HG02759 (cell line): ENCODE results near the gene ARHGEF19.

Experiments used
- ATAC-seq: cut with Tn5 transposase; IDR thresholded peaks from one replicate; pipeline ENCODE4 v1.9.1; 2021; ENCODE audit warnings: mild to moderate bottlenecking, moderate library complexity; ENCODE audit not compliant: unreplicated experiment

The ARHGEF19 gene

GRCh38 chr1:16151196-16151994 is 61.1 kb downstream of the ARHGEF19 start:
- no peak for ATAC-seq

DNA sequence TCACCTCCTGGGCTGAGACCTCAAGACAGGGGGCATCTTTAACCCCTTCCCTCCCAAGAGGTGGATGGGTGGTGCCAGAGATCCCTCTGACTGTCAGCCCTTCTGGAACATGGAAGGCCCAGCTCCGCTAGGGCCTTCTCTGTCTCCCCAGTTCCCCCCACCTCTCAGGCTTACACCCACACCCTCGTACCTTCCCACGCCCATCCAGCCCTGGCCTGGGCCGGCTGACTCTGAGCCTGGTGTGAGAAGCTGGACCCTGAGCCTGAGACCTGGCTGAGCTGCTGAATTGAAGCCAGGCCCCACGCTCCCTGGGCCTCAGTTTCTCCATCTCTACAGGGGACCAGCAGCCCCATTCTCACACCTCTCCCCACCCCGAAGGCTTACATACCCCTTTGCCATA is 61.9 kb downstream of the ARHGEF19 start:
- ATAC-seq: no peak

- ATAC-seq: no peak
These were observed 62.6 kb downstream of the ARHGEF19 start for GRCh38 chr1:16149702-16150488.

DNA sequence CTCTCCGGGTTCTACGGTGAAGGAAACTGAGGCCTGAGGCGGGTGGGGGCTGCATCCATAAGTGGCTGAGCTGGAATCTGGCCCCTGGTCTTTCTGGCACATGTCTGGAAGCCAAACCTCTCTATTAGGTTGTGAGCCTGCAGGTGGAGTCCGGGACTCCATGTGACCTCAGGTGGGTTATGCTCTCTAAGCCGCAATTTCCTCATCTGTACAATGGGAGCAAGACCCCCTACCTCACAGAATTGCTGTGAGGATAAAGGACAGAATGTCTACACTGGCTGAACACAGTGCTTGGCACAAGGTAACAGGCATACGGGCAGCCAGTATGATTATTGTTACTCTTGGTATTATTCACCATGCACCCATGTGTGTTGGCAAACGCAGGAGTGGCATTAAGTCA is 63.3 kb downstream of the ARHGEF19 start:
- no peak for ATAC-seq

DNA sequence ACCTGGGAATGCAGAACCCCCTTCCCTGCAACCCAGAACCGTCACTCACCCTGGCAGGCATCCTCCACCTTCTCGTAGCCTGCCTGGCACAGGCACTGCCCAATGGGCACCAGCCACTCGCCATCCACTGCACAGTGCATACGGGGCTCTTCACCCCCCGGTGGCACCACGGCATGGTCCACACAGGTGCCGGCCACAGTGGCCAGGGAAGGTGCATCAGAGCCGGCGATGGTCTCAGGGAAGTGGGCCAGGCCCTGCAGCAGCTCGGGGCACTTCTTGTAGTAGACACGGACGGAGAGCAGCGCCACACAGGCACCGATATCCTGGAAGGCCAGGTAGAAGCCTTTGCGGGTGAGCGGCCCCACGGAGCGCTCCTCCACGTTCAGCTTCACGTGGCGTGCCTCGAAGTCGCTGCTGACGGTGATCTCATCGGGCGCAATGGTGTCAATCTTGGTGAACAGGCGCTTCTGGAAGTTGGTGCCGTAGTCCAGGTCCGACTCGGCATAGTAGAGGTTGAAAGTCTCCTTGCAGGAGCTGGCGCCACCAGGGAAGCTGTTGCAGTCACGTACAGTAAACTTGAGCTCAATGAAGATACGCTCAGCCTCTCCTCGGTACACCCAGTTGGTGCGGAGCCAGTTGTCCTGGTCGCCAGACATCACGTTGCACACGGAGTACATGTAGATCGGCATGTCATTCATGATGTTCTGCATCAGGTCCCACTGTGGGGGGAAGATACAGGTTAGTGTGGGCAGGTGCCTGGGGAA is 63.9 kb downstream of the ARHGEF19 start:
- ATAC-seq: no peak
